Measurements from ENCODE around the gene CIT.

CIT gene

GRCh38 chr12:119667577-119668323 is 209.4 kb downstream of the CIT start, which contains the start of gene PRKAB1 (continued):
- TF ChIP-seq ZNF26 (tag by site-specific recombination; IDR thresholded peaks at IDR 0.05) (no peak), ZFP41 (tag by site-specific recombination; IDR thresholded peaks at IDR 0.05; ENCODE audit: borderline replicate concordance) (no peak), PRDM6 (tag by site-specific recombination; IDR thresholded peaks at IDR 0.05) (no peak), ZNF791 (tag by site-specific recombination; IDR thresholded peaks at IDR 0.05) (no peak), ZNF239 (tag by site-specific recombination; IDR thresholded peaks at IDR 0.05) (no peak), ZNF514 (tag by site-specific recombination; IDR thresholded peaks at IDR 0.05) (no peak), KLF8 (tag by site-specific recombination; IDR thresholded peaks at IDR 0.05) (peak; percentile 84; the same call in 1 of the 2 replicates), ZNF311 (tag by site-specific recombination; IDR thresholded peaks at IDR 0.05; ENCODE audit: borderline replicate concordance) (no peak), ZNF707 (tag by site-specific recombination; IDR thresholded peaks at IDR 0.05) (no peak), ZNF664 (tag by site-specific recombination; IDR thresholded peaks at IDR 0.05) (no peak), ZXDB (tag by site-specific recombination; IDR thresholded peaks at IDR 0.05) (peak; percentile 90), ZNF600 (tag by site-specific recombination; IDR thresholded peaks at IDR 0.05) (peak; percentile 91), ZFP37 (tag by site-specific recombination; IDR thresholded peaks at IDR 0.05) (0 out of 2 replicates have a peak, but pooled peaks have one; percentile 79), ZBTB17 (tag by site-specific recombination; IDR thresholded peaks at IDR 0.05) (peak; percentile 82), ZNF704 (tag by site-specific recombination; IDR thresholded peaks at IDR 0.05) (peak; percentile 91), SETDB1 (IDR thresholded peaks at IDR 0.05; ENCODE audit: insufficient read length, low read length) (no peak), ZNF2 (tag by site-specific recombination; IDR thresholded peaks at IDR 0.05) (no peak), ZNF670 (tag by site-specific recombination; IDR thresholded peaks at IDR 0.05; ENCODE audit: low read depth) (no peak), ELK4 (IDR thresholded peaks at IDR 0.05; ENCODE audit: borderline replicate concordance, low read depth, low read length) (peak; percentile 70; the same call in 1 of the 2 replicates), ATF2 (tag by site-specific recombination; IDR thresholded peaks at IDR 0.05; ENCODE audit: low read depth) (no peak), ZNF341 (tag by site-specific recombination; IDR thresholded peaks at IDR 0.05; ENCODE audit: low read depth) (peak; percentile 32; the same call in 1 of the 2 replicates), MYNN (tag by site-specific recombination; IDR thresholded peaks at IDR 0.05; ENCODE audit: borderline replicate concordance) (no peak), ZSCAN30 (tag by site-specific recombination; IDR thresholded peaks at IDR 0.05) (peak; percentile 5), ZNF202 (tag by site-specific recombination; IDR thresholded peaks at IDR 0.05; ENCODE audit: borderline replicate concordance) (no peak), ZNF580 (tag by site-specific recombination; IDR thresholded peaks at IDR 0.05) (peak; percentile 99), ZNF777 (tag by site-specific recombination; IDR thresholded peaks at IDR 0.05; ENCODE audit: borderline replicate concordance) (no peak), ZBTB1 (tag by site-specific recombination; IDR thresholded peaks at IDR 0.05) (peak; percentile 100), ZNF433 (tag by site-specific recombination; IDR thresholded peaks at IDR 0.05; ENCODE audit: low read depth) (no peak), ZBTB6 (tag by site-specific recombination; IDR thresholded peaks at IDR 0.05) (0 out of 2 replicates have a peak, but pooled peaks have one; percentile 32), HOXD13 (CRISPR knock-in tag; IDR thresholded peaks at IDR 0.05; ENCODE audit: borderline replicate concordance) (no peak), ZNF544 (tag by site-specific recombination; IDR thresholded peaks at IDR 0.05) (no peak)
